Measurements from ENCODE around the gene C5orf63. TPM values are rescaled to one million over a fixed set of nuclear protein-coding genes. Genes with fewer than 3 reads are reported as not detected.
"Not testable (repeated sequence)": the region's sequence is repeated elsewhere in the genome, so short reads cannot be mapped to it uniquely, and the experiment has no call there.

C5orf63 gene
- 10 to 100 TPM; 16.0 to 16.4 TPM for total RNA-seq

GRCh38 chr5:127072861-127073846 is at the start of gene C5orf63:
C5orf63 (minus strand) TSS chr5:127073502; CDS start chr5:127058995, 14,507 bp downstream.
- peaks cover 24% of the 10 kb centered on the region for H3K4me1 Mint-ChIP-seq (ENCODE audit: low read depth)
- peaks cover 6% of the 10 kb centered on the region in 2 donors for H3K36me3 Mint-ChIP-seq (ENCODE audit: insufficient read depth in 2 of 2)
- peak within 1 kb of the TSS; percentile 92 to 99 for H3K4me3 Mint-ChIP-seq
- H3K27me3 Mint-ChIP-seq (ENCODE audit: low read depth), result no peaks in the 10 kb centered on the region
- DNase-seq, result peak; percentile 84 to 86
- H3K9me3 Mint-ChIP-seq, result no peaks in the 10 kb centered on the region
- peak within 1 kb of the TSS; percentile 99 for H3K27ac Mint-ChIP-seq
- peak; percentile 99 to 100 for ATAC-seq (replicated peaks in 1 of 2)

- ATAC-seq (replicated peaks in 1 of 2) (no peak), DNase-seq (no peak)
- no peaks in the 10 kb centered on the region for H3K4me1 Mint-ChIP-seq (ENCODE audit: low read depth)
- H3K36me3 Mint-ChIP-seq (ENCODE audit: insufficient read depth in 2 of 2), result peaks cover 0 to 3% of the 10 kb centered on the region in 2 donors
- H3K4me3 Mint-ChIP-seq, result no peak overlapping the region
- H3K9me3 Mint-ChIP-seq, result peaks cover 1 to 8% of the 10 kb centered on the region in 2 donors
- H3K27ac Mint-ChIP-seq, result no peak overlapping the region
- H3K27me3 Mint-ChIP-seq (ENCODE audit: low read depth), result peaks cover 8% of the 10 kb centered on the region
Observed at GRCh38 chr5:127112347-127112864, 39.1 kb upstream of the C5orf63 start.

- Mint-ChIP-seq H3K27ac (no peak overlapping the region), H3K27me3 (ENCODE audit: low read depth) (peaks cover 8% of the 10 kb centered on the region), H3K36me3 (ENCODE audit: insufficient read depth in 2 of 2) (peaks cover 0 to 3% of the 10 kb centered on the region in 2 donors), H3K4me1 (ENCODE audit: low read depth) (no peaks in the 10 kb centered on the region), H3K9me3 (peaks cover 2 to 9% of the 10 kb centered on the region in 2 donors), H3K4me3 (no peak overlapping the region)
- DNase-seq (no peak), ATAC-seq (replicated peaks in 1 of 2) (no peak)
Observed at GRCh38 chr5:127111112-127111511, 37.8 kb upstream of the C5orf63 start.

- H3K4me3 Mint-ChIP-seq; H3K36me3 Mint-ChIP-seq (ENCODE audit: insufficient read depth in 2 of 2); H3K4me1 Mint-ChIP-seq (ENCODE audit: low read depth); DNase-seq; ATAC-seq (replicated peaks in 1 of 2); H3K27ac Mint-ChIP-seq; H3K9me3 Mint-ChIP-seq; H3K27me3 Mint-ChIP-seq (ENCODE audit: low read depth): not testable (repeated sequence)
Observed at GRCh38 chr5:127108624-127109260, 35.4 kb upstream of the C5orf63 start.

- Mint-ChIP-seq H3K4me3 (no peak overlapping the region), H3K27me3 (ENCODE audit: low read depth) (no peaks in the 10 kb centered on the region), H3K9me3 (no peaks in the 10 kb centered on the region), H3K27ac (no peak overlapping the region), H3K4me1 (ENCODE audit: low read depth) (no peaks in the 10 kb centered on the region), H3K36me3 (ENCODE audit: insufficient read depth in 2 of 2) (no peaks in the 10 kb centered on the region)
- ATAC-seq (replicated peaks in 1 of 2) (no peak), DNase-seq (no peak)
Observed at GRCh38 chr5:127101935-127102334, 28.6 kb upstream of the C5orf63 start.

GRCh38 chr5:127101533-127101932 is 28.2 kb upstream of the C5orf63 start:
- DNase-seq (no peak), ATAC-seq (replicated peaks in 1 of 2) (no peak)
- Mint-ChIP-seq H3K4me1 (ENCODE audit: low read depth) (no peaks in the 10 kb centered on the region), H3K27me3 (ENCODE audit: low read depth) (no peaks in the 10 kb centered on the region), H3K9me3 (no peaks in the 10 kb centered on the region), H3K27ac (no peak overlapping the region), H3K4me3 (no peak overlapping the region), H3K36me3 (ENCODE audit: insufficient read depth in 2 of 2) (no peaks in the 10 kb centered on the region)

GRCh38 chr5:127098241-127098640 is 24.9 kb upstream of the C5orf63 start:
- Mint-ChIP-seq H3K9me3 (no peaks in the 10 kb centered on the region), H3K4me1 (ENCODE audit: low read depth) (no peaks in the 10 kb centered on the region), H3K36me3 (ENCODE audit: insufficient read depth in 2 of 2) (no peaks in the 10 kb centered on the region), H3K27me3 (ENCODE audit: low read depth) (no peaks in the 10 kb centered on the region), H3K4me3 (no peak overlapping the region), H3K27ac (no peak overlapping the region)
- ATAC-seq (replicated peaks in 1 of 2) (no peak), DNase-seq (no peak)

- H3K36me3 Mint-ChIP-seq (ENCODE audit: insufficient read depth in 2 of 2), result no peaks in the 10 kb centered on the region
- ATAC-seq (replicated peaks in 1 of 2) (no peak), DNase-seq (no peak)
- H3K4me3 Mint-ChIP-seq, result no peak overlapping the region
- H3K27me3 Mint-ChIP-seq (ENCODE audit: low read depth), result no peaks in the 10 kb centered on the region
- no peak overlapping the region for H3K27ac Mint-ChIP-seq
- H3K9me3 Mint-ChIP-seq, result no peaks in the 10 kb centered on the region
- H3K4me1 Mint-ChIP-seq (ENCODE audit: low read depth), result no peaks in the 10 kb centered on the region
Observed at GRCh38 chr5:127097278-127097677, 24.0 kb upstream of the C5orf63 start.

GRCh38 chr5:127096328-127096993 is 23.2 kb upstream of the C5orf63 start:
- Mint-ChIP-seq H3K36me3 (ENCODE audit: insufficient read depth in 2 of 2) (no peaks in the 10 kb centered on the region), H3K4me1 (ENCODE audit: low read depth) (no peaks in the 10 kb centered on the region), H3K27ac (no peak overlapping the region), H3K4me3 (no peak overlapping the region), H3K9me3 (no peaks in the 10 kb centered on the region), H3K27me3 (ENCODE audit: low read depth) (no peaks in the 10 kb centered on the region)
- no peak for ATAC-seq (replicated peaks in 1 of 2)
- no peak for DNase-seq

GRCh38 chr5:127094161-127094814 is 21.0 kb upstream of the C5orf63 start:
- Mint-ChIP-seq H3K27ac (no peak overlapping the region), H3K27me3 (ENCODE audit: low read depth) (no peaks in the 10 kb centered on the region)

GRCh38 chr5:127092690-127093089 is 19.4 kb upstream of the C5orf63 start:
- Mint-ChIP-seq H3K36me3 (ENCODE audit: insufficient read depth in 2 of 2) (no peaks in the 10 kb centered on the region), H3K27me3 (ENCODE audit: low read depth) (no peaks in the 10 kb centered on the region), H3K27ac (no peak overlapping the region), H3K4me1 (ENCODE audit: low read depth) (peaks cover 8% of the 10 kb centered on the region), H3K9me3 (no peaks in the 10 kb centered on the region), H3K4me3 (no peak overlapping the region)
- DNase-seq (no peak), ATAC-seq (replicated peaks in 1 of 2) (no peak)

More at GRCh38 chr5:127094161-127094814, 21.0 kb upstream of the C5orf63 start:
- no peaks in the 10 kb centered on the region for H3K4me1 Mint-ChIP-seq (ENCODE audit: low read depth)
- H3K9me3 Mint-ChIP-seq, result no peaks in the 10 kb centered on the region
- H3K4me3 Mint-ChIP-seq, result no peak overlapping the region
- no peaks in the 10 kb centered on the region for H3K36me3 Mint-ChIP-seq (ENCODE audit: insufficient read depth in 2 of 2)
- ATAC-seq (replicated peaks in 1 of 2) (no peak), DNase-seq (no peak)

- Mint-ChIP-seq H3K27ac (no peak overlapping the region), H3K4me3 (no peak overlapping the region), H3K9me3 (no peaks in the 10 kb centered on the region), H3K4me1 (ENCODE audit: low read depth) (peaks cover 8% of the 10 kb centered on the region), H3K36me3 (ENCODE audit: insufficient read depth in 2 of 2) (no peaks in the 10 kb centered on the region), H3K27me3 (ENCODE audit: low read depth) (no peaks in the 10 kb centered on the region)
- DNase-seq (no peak), ATAC-seq (replicated peaks in 1 of 2) (no peak)
Observed at GRCh38 chr5:127089191-127089590, 15.9 kb upstream of the C5orf63 start.
